Stomach (tissue), 9 donors: ENCODE measurements around the gene SEMA4C. TPM values are rescaled to one million over a fixed set of nuclear protein-coding genes. Genes with fewer than 3 reads are reported as not detected.
A peak's percentile ranks its signal among the peaks of the same experiment; 100 is the strongest.

Source experiments
- DNase-seq, 2 donors: peaks; one replicate each; pipeline versions ENCODE4 v3.0.0 to v3.0.0-alpha.2; 2013 to 2019
- H3K27ac ChIP-seq, 5 donors: fragments of 200-600 bp in 4 of 5; sonication (generic) in 4 of 5; one replicate each; pipeline ENCODE4 v1.5.1; 2013 to 2019; ENCODE audit warnings: mild to moderate bottlenecking in 1 of 5, moderate library complexity in 1 of 5
- H3K27me3 ChIP-seq, 3 donors: fragments of 200-600 bp; sonication (generic); one replicate each; pipeline ENCODE4 v1.5.1; 2017 to 2019; ENCODE audit warnings: mixed run types in 1 of 3
- H3K36me3 ChIP-seq, 4 donors: fragments of 200-600 bp; sonication (generic); 1 replicate in 3 of 4; 2 replicates in 1 of 4; pipeline ENCODE4 v1.5.1; 2016 to 2019
- H3K4me1 ChIP-seq, 4 donors: fragments of 200-600 bp; sonication (generic); one replicate each; pipeline ENCODE4 v1.5.1; 2016 to 2019
- H3K4me3 ChIP-seq, 4 donors: fragments of 200-600 bp; sonication (generic) in 3 of 4; one replicate each; pipeline ENCODE4 v1.5.1; 2016 to 2019; ENCODE audit warnings: mild to moderate bottlenecking in 1 of 4
- H3K9me3 ChIP-seq, 4 donors: fragments of 200-600 bp; sonication (generic); one replicate each; pipeline ENCODE4 v1.5.1; 2016 to 2019
- EP300 ChIP-seq: sonication (generic); formaldehyde crosslinking; IDR thresholded peaks from one replicate; pipeline ENCODE4 v1.6.1; 2017; ENCODE audit warnings: antibody characterized with exemption
- POLR2A ChIP-seq, 4 donors: fragments of 450-650 bp; IDR thresholded peaks; one replicate each; pipeline ENCODE4 v1.6.1; 2016; ENCODE audit warnings: antibody characterized with exemption in 4 of 4, control low read depth in 2 of 4, mild to moderate bottlenecking in 1 of 4, moderate library complexity in 1 of 4
- POLR2AphosphoS5 ChIP-seq, 3 donors: sonication (generic); formaldehyde crosslinking; IDR thresholded peaks; one replicate each; pipeline ENCODE4 v1.6.1; 2016; ENCODE audit warnings: antibody characterized with exemption in 3 of 3
- WGBS, 5 donors: extraction: QIAGEN DNeasy Blood & Tissue Kit in 3 of 5; methylation state at CpG; one replicate each; pipeline versions ENCODE4 v1.1.5 to v1.1.7; 2013 to 2018; 5-methylcytosine and 5-hydroxymethylcytosine counted together
- intact Hi-C: fragments of 100-400 bp; cut with DNase I; formaldehyde crosslinking; loops from one replicate; pipeline ENCODE4 v1.15.1; 2023; ENCODE audit warnings: low total_unique reads
- polyA plus RNA-seq, 3 donors: library from polyadenylated mRNA; stranded (reverse); fragments of 200-250 nt; gene quantifications; one replicate each; pipeline ENCODE4 v1.2.3, GENCODE V29; 2013
- total RNA-seq, 5 donors: library from RNA; depleted of rRNA; stranded (reverse); fragments of >200 nt; gene quantifications; one replicate each; pipeline versions ENCODE4 v1.1.0 to v1.2.3, GENCODE V29; 2014 to 2016
- TF ChIP-seq, protein P1 (sequence below), 7 experiments: fragments of 450-650 bp in 4 of 7; fragments of 200-600 bp in 3 of 7; sonication (generic) in 3 of 7; IDR thresholded peaks; one replicate each; pipeline ENCODE4 v1.5.1; 2016 to 2019; ENCODE audit warnings: antibody characterized with exemption in 7 of 7, control low read depth in 2 of 7, mild to moderate bottlenecking in 1 of 7
- donor health status: healthy with polysubstance abuse.
- donor health status: Bipolar disorder and iron deficiency.
- donor health status: healthy.

SEMA4C gene
- total and polyA plus RNA-seq, 8 donors, result 5.7 to 78.8 (median 18.0) TPM

DNA sequence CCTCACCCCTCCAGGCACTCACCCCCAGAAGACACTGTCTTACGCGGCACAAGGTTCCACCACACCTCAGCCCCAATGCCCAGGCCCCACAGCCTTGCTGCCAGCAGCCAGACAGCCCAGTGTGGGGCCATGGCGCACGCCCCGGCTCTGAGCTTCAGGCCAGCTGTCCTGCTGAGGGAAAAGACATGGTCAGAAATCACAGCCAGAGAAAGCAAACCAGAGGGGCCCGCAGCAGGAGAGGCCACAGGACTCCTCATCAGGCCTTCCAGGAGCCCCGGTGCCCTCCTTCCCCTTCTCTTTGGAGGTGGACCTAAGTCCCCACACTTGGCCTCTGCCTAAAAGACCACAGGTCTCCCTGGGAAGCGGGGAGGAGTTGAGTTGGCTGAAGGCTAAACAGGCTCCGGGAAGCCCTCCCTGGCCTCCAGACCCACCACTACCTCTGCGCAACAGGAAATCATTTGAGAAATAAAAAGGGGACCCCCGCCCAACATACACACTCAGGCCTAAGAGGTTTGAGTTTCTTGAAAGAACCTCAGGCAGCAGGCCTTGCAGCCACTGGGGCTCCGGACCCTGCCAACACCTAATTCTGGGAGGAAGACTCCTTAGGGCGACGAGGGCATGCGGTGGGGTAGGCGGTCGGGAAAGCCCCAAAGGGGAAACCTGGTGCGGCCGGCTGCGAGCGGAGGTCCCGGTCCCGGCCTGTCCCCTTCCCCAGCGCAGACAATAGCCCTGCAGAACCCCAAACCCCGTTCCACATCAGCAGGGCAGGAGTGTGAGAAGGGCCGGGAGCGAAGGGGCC is 1.9 kb downstream of the SEMA4C start:
- intact Hi-C loops, result no loop called here
- no peaks in the 10 kb centered on the region for H3K9me3 ChIP-seq
- peak in 1 of 2 donors; percentile 48 for DNase-seq
- peaks cover 0 to 22% (median 0%) of the 10 kb centered on the region in 3 donors for H3K27me3 ChIP-seq
- H3K36me3 ChIP-seq, result peaks cover 35 to 45% (median 41%) of the 10 kb centered on the region in 4 donors
- peak overlapping the region; percentile 91 to 99 (median 97) for H3K27ac ChIP-seq
- 7 to 14% (median 7%) methylated on average over 24 to 27 of the region's 27 CpGs for WGBS, 5 donors
- TF ChIP-seq POLR2A (IDR thresholded peaks at IDR 0.05) (no peak), POLR2AphosphoS5 (IDR thresholded peaks at IDR 0.05) (no peak), EP300 (no peak)
- TF ChIP-seq, protein P1, sequence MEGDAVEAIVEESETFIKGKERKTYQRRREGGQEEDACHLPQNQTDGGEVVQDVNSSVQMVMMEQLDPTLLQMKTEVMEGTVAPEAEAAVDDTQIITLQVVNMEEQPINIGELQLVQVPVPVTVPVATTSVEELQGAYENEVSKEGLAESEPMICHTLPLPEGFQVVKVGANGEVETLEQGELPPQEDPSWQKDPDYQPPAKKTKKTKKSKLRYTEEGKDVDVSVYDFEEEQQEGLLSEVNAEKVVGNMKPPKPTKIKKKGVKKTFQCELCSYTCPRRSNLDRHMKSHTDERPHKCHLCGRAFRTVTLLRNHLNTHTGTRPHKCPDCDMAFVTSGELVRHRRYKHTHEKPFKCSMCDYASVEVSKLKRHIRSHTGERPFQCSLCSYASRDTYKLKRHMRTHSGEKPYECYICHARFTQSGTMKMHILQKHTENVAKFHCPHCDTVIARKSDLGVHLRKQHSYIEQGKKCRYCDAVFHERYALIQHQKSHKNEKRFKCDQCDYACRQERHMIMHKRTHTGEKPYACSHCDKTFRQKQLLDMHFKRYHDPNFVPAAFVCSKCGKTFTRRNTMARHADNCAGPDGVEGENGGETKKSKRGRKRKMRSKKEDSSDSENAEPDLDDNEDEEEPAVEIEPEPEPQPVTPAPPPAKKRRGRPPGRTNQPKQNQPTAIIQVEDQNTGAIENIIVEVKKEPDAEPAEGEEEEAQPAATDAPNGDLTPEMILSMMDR (IDR thresholded peaks at IDR 0.05), result no peak
- H3K4me1 ChIP-seq, result peaks cover 50 to 83% (median 68%) of the 10 kb centered on the region in 4 donors
- H3K4me3 ChIP-seq, result peak overlapping the region; percentile 60 to 99 (median 96)

- peak in 1 of 2 donors; percentile 36 for DNase-seq
- TF ChIP-seq, protein P1 (IDR thresholded peaks at IDR 0.05), result no peak
- TF ChIP-seq POLR2A (IDR thresholded peaks at IDR 0.05), result no peak
- no peak for TF ChIP-seq EP300
- no peak for TF ChIP-seq POLR2AphosphoS5 (IDR thresholded peaks at IDR 0.05)
- Histone ChIP-seq H3K27ac (peak overlapping the region; percentile 91 to 99 (median 97)), H3K36me3 (peaks cover 40 to 53% (median 48%) of the 10 kb centered on the region in 4 donors), H3K27me3 (peaks cover 0 to 22% (median 0%) of the 10 kb centered on the region in 3 donors), H3K4me3 (peak overlapping the region; percentile 60 to 99 (median 96)), H3K9me3 (no peaks in the 10 kb centered on the region), H3K4me1 (peaks cover 46 to 82% (median 66%) of the 10 kb centered on the region in 4 donors)
- intact Hi-C loops, result no loop called here
- WGBS, 5 donors, result 41 to 57% (median 49%) methylated on average over 19 to 22 of the region's 22 CpGs
These were observed 2.7 kb downstream of the SEMA4C start for GRCh38 chr2:96866986-96867755.

DNA sequence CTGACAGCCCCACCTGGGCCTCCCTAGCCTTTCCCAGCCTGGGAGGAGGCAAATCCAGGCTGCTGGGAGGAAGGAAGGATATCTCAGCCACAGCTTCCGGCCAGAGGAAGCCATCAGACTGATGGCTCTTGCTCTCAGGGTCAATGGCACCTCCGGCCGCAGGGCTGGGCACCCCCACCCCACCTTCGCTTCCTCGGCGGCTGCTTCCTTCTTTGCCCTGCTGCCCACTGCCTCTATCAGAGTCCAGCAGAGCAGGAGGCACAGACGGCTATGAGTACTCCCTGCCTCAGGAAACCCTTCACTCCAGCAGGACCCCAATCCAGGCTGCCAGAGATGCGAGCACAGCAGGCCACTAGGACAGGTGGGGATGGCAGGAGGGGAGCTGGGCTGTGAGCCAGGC is 3.3 kb downstream of the SEMA4C start:
- intact Hi-C loops, result no loop called here
- Histone ChIP-seq H3K27ac (peak overlapping the region; percentile 18 to 99 (median 97)), H3K36me3 (peaks cover 46 to 59% (median 54%) of the 10 kb centered on the region in 4 donors), H3K4me3 (peak overlapping the region in 3 of 4 donors; percentile 60 to 99 (median 92)), H3K9me3 (no peaks in the 10 kb centered on the region), H3K4me1 (peaks cover 46 to 84% (median 66%) of the 10 kb centered on the region in 4 donors), H3K27me3 (peaks cover 0 to 22% (median 0%) of the 10 kb centered on the region in 3 donors)
- no peak for DNase-seq
- TF ChIP-seq POLR2AphosphoS5 (IDR thresholded peaks at IDR 0.05) (no peak), EP300 (no peak), POLR2A (IDR thresholded peaks at IDR 0.05) (no peak)
- TF ChIP-seq, protein P1 (IDR thresholded peaks at IDR 0.05), result no peak
- WGBS, 5 donors, result 59 to 74% (median 67%) methylated on average over 8 of the region's 8 CpGs

GRCh38 chr2:96866149-96866548 is 3.7 kb downstream of the SEMA4C start:
- Histone ChIP-seq H3K4me1 (peaks cover 45 to 84% (median 64%) of the 10 kb centered on the region in 4 donors), H3K27me3 (peaks cover 0 to 22% (median 0%) of the 10 kb centered on the region in 3 donors), H3K4me3 (peak overlapping the region in 1 of 4 donors; percentile 60), H3K27ac (peak overlapping the region in 4 of 5 donors; percentile 91 to 99 (median 98)), H3K9me3 (no peaks in the 10 kb centered on the region), H3K36me3 (peaks cover 50 to 63% (median 58%) of the 10 kb centered on the region in 4 donors)
- DNase-seq, result peak in 1 of 2 donors; percentile 6
- intact Hi-C loops, result no loop called here
- TF ChIP-seq EP300, result no peak
- no peak for TF ChIP-seq POLR2AphosphoS5 (IDR thresholded peaks at IDR 0.05)
- no peak for TF ChIP-seq POLR2A (IDR thresholded peaks at IDR 0.05)
- TF ChIP-seq, protein P1 (IDR thresholded peaks at IDR 0.05), result no peak
- 64 to 90% (median 84%) methylated on average over 6 to 14 of the region's 14 CpGs for WGBS, 5 donors
